ENCODE results near the gene MSI2.

GRCh38 chr17:57641761-57642160, 385.4 kb downstream of the MSI2 start:
- TF ChIP-seq CTCF (IDR thresholded peaks at IDR 0.05) (no peak), POLR2A (IDR thresholded peaks at IDR 0.05) (no peak)
